Measurements from ENCODE around the gene CDC7. TPM values are rescaled to one million over a fixed set of nuclear protein-coding genes. Genes with fewer than 3 reads are reported as not detected.
"Not testable (repeated sequence)": the region's sequence is repeated elsewhere in the genome, so short reads cannot be mapped to it uniquely, and the experiment has no call there.

Gene CDC7
- 5.4 and 7.6 TPM in 2 replicates for total RNA-seq
- polyA plus RNA-seq: 4.7 and 7.8 TPM in 2 replicates

- H3K4me3 ChIP-seq: peak within 1 kb of the TSS; percentile 45
- H3K27ac ChIP-seq: peak within 1 kb of the TSS; percentile 55
- no peaks in the 10 kb centered on the region for H3K36me3 ChIP-seq
- peak; percentile 92 to 96 for DNase-seq (ENCODE audit: low read depth in 1 of 2, low spot score in 1 of 2)
- no peaks in the 10 kb centered on the region for H3K9me3 ChIP-seq (ENCODE audit: low read depth)
- no peaks in the 10 kb centered on the region for H3K27me3 ChIP-seq
- peak; percentile 47 for TF ChIP-seq CTCF (IDR thresholded peaks at IDR 0.05; ENCODE audit: low read depth, low read length)
- peaks cover 4% of the 10 kb centered on the region for H3K4me1 ChIP-seq (ENCODE audit: low read depth)
These were observed at the start of gene CDC7 for GRCh38 chr1:91500756-91501522. Gene CDC7 (plus strand): TSS chr1:91500851. CDS start chr1:91501717, 866 bp downstream.

- H3K36me3 ChIP-seq: no peaks in the 10 kb centered on the region
- H3K4me1 ChIP-seq (ENCODE audit: low read depth): no peaks in the 10 kb centered on the region
- H3K27ac ChIP-seq: no peak overlapping the region
- H3K9me3 ChIP-seq (ENCODE audit: low read depth): no peaks in the 10 kb centered on the region
- DNase-seq (ENCODE audit: low read depth in 1 of 2, low spot score in 1 of 2): peak in 1 of 2 donors; percentile 34
- H3K4me3 ChIP-seq: no peak overlapping the region
- H3K27me3 ChIP-seq: no peaks in the 10 kb centered on the region
- no peak for TF ChIP-seq CTCF (IDR thresholded peaks at IDR 0.05; ENCODE audit: low read depth, low read length)
These were observed 46.5 kb upstream of the CDC7 start for GRCh38 chr1:91454136-91454535.

GRCh38 chr1:91455334-91455733 lies 45.3 kb upstream of the CDC7 start:
- no peak for TF ChIP-seq CTCF (IDR thresholded peaks at IDR 0.05; ENCODE audit: low read depth, low read length)
- no peaks in the 10 kb centered on the region for H3K36me3 ChIP-seq
- no peaks in the 10 kb centered on the region for H3K27me3 ChIP-seq
- no peak for DNase-seq (ENCODE audit: low read depth in 1 of 2, low spot score in 1 of 2)
- H3K9me3 ChIP-seq (ENCODE audit: low read depth): no peaks in the 10 kb centered on the region
- H3K27ac ChIP-seq: no peak overlapping the region
- H3K4me3 ChIP-seq: no peak overlapping the region
- H3K4me1 ChIP-seq (ENCODE audit: low read depth): no peaks in the 10 kb centered on the region

GRCh38 chr1:91455896-91456295 lies 44.8 kb upstream of the CDC7 start:
- no peak for TF ChIP-seq CTCF (IDR thresholded peaks at IDR 0.05; ENCODE audit: low read depth, low read length)
- H3K9me3 ChIP-seq (ENCODE audit: low read depth): no peaks in the 10 kb centered on the region
- no peak overlapping the region for H3K4me3 ChIP-seq
- DNase-seq (ENCODE audit: low read depth in 1 of 2, low spot score in 1 of 2): no peak
- H3K27ac ChIP-seq: no peak overlapping the region
- no peaks in the 10 kb centered on the region for H3K27me3 ChIP-seq
- H3K4me1 ChIP-seq (ENCODE audit: low read depth): no peaks in the 10 kb centered on the region
- no peaks in the 10 kb centered on the region for H3K36me3 ChIP-seq

- not testable (repeated sequence) for H3K9me3 ChIP-seq (ENCODE audit: low read depth); H3K27ac ChIP-seq; H3K27me3 ChIP-seq
These were observed 35.3 kb upstream of the CDC7 start for GRCh38 chr1:91465350-91465749.

GRCh38 chr1:91476533-91477217 lies 24.0 kb upstream of the CDC7 start:
- TF ChIP-seq CTCF (IDR thresholded peaks at IDR 0.05; ENCODE audit: low read depth, low read length): no peak
- H3K4me1 ChIP-seq (ENCODE audit: low read depth): no peaks in the 10 kb centered on the region
- H3K4me3 ChIP-seq: no peak overlapping the region
- H3K36me3 ChIP-seq: no peaks in the 10 kb centered on the region
- no peaks in the 10 kb centered on the region for H3K27me3 ChIP-seq
- no peak overlapping the region for H3K27ac ChIP-seq
- DNase-seq (ENCODE audit: low read depth in 1 of 2, low spot score in 1 of 2): peak in 1 of 2 donors; percentile 67
- no peaks in the 10 kb centered on the region for H3K9me3 ChIP-seq (ENCODE audit: low read depth)

More at GRCh38 chr1:91465350-91465749, 35.3 kb upstream of the CDC7 start:
- not testable (repeated sequence) for H3K4me3 ChIP-seq; H3K36me3 ChIP-seq; H3K4me1 ChIP-seq (ENCODE audit: low read depth); DNase-seq (ENCODE audit: low read depth in 1 of 2, low spot score in 1 of 2)

All from cardiac muscle cell (in vitro differentiated cells and primary cell).